ENCODE results near the gene PRKCZ.
"Not testable (repeated sequence)": the region's sequence is repeated elsewhere in the genome, so short reads cannot be mapped to it uniquely, and the experiment has no call there.

PRKCZ gene

DNA sequence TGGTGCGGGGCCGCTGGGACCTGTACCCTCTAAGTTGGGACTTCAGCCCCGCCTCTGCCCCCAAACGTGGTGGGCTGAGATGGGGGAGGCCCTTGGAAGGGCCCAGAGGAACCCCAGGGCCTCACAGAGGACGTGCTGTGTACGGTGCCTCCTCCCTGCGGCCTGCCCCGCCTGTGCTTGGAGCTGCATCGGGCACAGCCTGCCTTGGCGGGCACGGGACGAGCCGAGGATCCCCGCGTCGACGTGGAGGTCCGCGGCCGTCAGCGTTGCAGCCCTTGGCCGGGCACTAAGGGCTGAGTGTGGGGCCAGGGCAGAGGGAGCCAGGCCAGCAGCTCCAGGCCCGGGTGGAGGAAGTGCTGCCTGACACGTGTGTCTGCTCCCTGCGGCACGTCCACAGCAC lies 43.4 kb downstream of the PRKCZ start:
- TF ChIP-seq POLR2A (IDR thresholded peaks at IDR 0.05; ENCODE audit: extremely low read depth, insufficient read length) (no peak), MYC (IDR thresholded peaks at IDR 0.05; ENCODE audit: low read depth, low read length) (no peak)
- TF ChIP-seq, protein P1, sequence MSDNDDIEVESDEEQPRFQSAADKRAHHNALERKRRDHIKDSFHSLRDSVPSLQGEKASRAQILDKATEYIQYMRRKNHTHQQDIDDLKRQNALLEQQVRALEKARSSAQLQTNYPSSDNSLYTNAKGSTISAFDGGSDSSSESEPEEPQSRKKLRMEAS (IDR thresholded peaks at IDR 0.05; ENCODE audit: low read depth, low read length): no peak
- TF ChIP-seq, protein P2, sequence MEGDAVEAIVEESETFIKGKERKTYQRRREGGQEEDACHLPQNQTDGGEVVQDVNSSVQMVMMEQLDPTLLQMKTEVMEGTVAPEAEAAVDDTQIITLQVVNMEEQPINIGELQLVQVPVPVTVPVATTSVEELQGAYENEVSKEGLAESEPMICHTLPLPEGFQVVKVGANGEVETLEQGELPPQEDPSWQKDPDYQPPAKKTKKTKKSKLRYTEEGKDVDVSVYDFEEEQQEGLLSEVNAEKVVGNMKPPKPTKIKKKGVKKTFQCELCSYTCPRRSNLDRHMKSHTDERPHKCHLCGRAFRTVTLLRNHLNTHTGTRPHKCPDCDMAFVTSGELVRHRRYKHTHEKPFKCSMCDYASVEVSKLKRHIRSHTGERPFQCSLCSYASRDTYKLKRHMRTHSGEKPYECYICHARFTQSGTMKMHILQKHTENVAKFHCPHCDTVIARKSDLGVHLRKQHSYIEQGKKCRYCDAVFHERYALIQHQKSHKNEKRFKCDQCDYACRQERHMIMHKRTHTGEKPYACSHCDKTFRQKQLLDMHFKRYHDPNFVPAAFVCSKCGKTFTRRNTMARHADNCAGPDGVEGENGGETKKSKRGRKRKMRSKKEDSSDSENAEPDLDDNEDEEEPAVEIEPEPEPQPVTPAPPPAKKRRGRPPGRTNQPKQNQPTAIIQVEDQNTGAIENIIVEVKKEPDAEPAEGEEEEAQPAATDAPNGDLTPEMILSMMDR (IDR thresholded peaks at IDR 0.05; ENCODE audit: low read depth, low read length): no peak
- no peak for DNase-seq (ENCODE audit: low read depth)
- H3K4me3 ChIP-seq (ENCODE audit: low read depth, low read length): no peak overlapping the region

DNA sequence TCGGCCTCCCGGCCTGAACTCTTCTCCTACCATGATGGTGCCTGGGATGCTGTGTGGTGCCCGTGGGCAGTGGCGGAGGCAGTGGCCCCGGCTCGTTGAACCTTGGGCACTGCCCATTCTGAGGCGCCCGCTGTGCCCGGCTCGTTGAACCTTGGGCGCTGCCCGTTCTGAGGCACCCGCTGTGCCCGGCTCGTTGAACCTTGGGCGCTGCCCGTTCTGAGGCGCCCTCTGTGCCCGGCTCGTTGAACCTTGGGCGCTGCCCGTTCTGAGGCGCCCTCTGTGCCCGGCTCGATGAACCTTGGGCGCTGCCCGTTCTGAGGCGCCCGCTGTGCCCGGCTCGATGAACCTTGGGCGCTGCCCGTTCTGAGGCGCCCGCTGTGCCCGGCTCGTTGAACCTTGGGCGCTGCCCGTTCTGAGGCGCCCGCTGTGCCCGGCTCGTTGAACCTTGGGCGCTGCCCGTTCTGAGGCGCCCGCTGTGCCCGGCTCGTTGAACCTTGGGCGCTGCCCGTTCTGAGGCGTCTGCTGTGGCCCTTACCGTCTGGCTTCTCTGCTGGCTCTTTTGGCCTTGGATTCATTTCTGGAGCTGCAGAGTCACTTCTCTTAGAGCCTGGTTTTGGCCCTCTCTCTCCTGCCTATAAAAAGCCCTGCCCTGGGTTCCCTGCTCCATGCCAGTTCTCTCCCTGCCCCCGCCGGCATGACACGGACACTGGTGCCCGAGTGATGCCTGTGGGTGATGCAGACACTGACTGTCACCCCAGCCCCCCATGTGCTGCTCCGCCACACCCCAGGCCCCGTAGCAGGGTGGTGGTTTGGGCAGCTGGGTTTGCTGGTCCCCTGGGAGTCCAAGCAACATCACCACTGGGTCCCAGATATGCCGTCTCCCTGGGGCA lies 44.3 kb downstream of the PRKCZ start:
- not testable (repeated sequence) for H3K4me3 ChIP-seq (ENCODE audit: low read depth, low read length); DNase-seq (ENCODE audit: low read depth)

DNA sequence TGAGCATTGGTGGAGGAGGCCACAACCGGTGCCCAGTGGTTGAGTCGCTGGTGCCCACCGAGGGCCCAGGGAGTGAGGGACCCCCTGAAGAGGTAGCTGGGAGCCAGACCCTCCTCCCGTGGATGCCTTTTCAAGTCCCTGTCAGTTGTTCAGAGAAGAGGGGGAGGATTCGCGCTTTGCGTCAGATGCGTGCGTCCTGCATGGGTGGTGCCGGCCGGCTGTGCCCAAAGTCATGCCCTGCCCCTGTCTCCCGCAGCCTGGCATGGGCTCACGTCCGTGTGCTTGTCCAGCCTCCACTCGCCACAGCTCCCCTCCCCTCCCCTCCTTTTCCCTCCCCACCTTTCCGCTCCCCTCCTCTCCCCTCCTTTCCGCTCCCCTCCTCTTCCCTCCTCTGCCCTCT lies 45.2 kb downstream of the PRKCZ start:
- no peak for TF ChIP-seq MYC (IDR thresholded peaks at IDR 0.05; ENCODE audit: low read depth, low read length)
- DNase-seq (ENCODE audit: low read depth): no peak
- H3K4me3 ChIP-seq (ENCODE audit: low read depth, low read length): no peak overlapping the region

DNA sequence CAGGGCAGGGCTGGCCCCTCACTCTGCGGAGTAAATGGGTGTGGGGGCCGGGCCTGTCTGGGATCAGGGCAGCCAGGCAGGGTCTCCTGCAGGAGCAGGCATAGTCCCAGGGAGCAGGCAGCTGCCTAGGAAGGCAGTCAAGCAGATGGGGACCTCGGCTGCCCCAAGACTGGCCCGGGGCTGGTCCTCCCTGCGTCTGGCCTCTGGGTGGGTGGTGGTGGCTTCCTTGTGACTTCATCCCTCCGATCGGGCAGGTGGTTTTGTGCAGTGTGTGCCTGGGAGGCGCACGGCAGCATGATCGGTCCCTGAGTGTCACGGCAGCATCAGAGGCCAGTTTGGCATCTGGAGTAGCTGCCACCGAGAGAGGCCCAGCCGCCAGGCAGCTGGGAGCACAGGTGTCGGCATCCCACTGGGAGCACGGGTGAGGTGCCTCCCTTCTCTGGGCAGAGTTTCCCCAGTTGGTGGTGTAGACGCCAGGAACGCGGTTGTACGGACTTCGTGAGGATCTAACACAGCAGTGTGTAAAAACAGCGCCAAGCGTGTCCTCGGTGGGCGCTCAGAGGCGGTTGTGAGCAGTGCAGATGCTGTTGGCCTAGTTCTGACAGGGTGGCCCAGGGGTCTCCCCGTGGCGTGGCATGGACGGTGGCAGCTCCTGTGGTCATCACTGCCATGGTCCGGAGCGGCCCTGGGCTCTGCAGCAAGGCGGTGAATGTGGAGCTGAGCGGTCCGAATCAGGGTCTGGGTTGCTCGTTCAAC lies 45.9 kb downstream of the PRKCZ start:
- TF ChIP-seq, protein P1 (IDR thresholded peaks at IDR 0.05; ENCODE audit: low read depth, low read length): no peak
- TF ChIP-seq, protein P2 (IDR thresholded peaks at IDR 0.05; ENCODE audit: low read depth, low read length): no peak
- TF ChIP-seq MYC (IDR thresholded peaks at IDR 0.05; ENCODE audit: low read depth, low read length) (no peak), POLR2A (IDR thresholded peaks at IDR 0.05; ENCODE audit: extremely low read depth, insufficient read length) (no peak)
- H3K4me3 ChIP-seq (ENCODE audit: low read depth, low read length): no peak overlapping the region
- DNase-seq (ENCODE audit: low read depth): no peak

DNA sequence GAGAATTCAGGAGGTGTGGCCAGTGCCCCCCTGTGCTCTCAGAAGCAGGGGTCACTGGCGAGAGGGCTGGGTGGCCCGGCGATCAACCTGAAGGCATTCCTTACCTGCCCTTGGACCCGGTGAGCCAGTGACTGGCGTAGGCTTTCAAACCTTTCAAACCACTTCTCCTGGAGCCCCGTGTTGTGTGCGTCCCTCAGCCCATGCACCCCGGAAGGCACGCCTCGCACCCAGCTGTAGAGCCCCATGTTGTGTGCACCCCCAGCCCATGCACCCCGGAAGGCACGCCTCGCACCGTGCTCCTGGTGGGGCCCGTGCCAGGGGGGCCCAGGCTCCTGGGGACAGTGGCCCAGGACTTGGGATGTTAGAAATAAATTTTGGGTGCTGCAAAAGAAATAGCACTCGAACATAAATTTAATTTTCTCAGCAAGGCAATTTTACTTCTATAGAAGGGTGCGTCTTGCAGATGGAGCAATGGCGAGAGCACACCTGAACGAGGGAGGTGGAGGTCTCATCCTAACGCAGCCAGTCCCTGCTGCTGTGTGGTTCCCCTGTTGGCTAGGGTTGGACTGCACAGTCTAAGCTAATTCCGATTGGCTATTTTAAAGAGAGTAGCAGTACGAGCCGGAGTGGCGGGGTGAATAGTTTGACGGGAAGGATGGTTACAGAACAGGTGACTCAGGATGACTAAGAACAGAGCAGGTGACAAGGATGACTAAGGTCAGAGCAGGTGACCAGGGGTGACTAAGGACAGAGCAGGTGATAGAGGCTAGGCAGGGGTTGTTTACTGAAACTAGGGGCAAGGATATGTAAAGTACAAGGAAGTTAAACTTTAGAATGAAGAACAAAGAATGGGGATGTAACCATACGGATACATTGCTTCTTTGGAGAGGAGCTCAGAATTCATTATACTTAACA lies 47.4 kb downstream of the PRKCZ start:
- TF ChIP-seq MYC (IDR thresholded peaks at IDR 0.05; ENCODE audit: low read depth, low read length) (no peak), POLR2A (IDR thresholded peaks at IDR 0.05; ENCODE audit: extremely low read depth, insufficient read length) (no peak)
- TF ChIP-seq, protein P2 (IDR thresholded peaks at IDR 0.05; ENCODE audit: low read depth, low read length): no peak
- TF ChIP-seq, protein P1 (IDR thresholded peaks at IDR 0.05; ENCODE audit: low read depth, low read length): no peak
- H3K4me3 ChIP-seq (ENCODE audit: low read depth, low read length): no peak overlapping the region
- no peak for DNase-seq (ENCODE audit: low read depth)

DNA sequence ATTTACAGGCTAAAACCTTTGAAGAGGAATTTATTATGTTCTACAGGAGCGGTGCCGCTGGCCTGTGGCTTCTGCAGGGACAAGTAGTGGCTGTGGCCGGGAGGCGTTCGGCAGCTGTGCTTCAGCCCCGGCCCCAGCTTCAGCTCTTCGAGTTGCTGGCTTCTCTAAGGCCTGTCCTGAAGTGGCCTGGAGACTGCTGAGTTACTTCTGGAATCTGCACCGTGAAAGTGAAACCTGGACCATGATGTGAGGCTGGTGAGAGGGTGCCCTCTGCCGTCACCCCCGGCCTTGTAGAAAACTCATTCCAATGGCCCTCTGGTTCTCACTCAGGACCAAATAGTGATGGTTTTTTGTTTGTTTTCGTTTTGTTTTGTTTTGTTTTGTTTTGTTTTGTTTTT lies 48.1 kb downstream of the PRKCZ start:
- DNase-seq (ENCODE audit: low read depth): no peak
- H3K4me3 ChIP-seq (ENCODE audit: low read depth, low read length): no peak overlapping the region
- TF ChIP-seq, protein P2 (IDR thresholded peaks at IDR 0.05; ENCODE audit: low read depth, low read length): no peak
- TF ChIP-seq MYC (IDR thresholded peaks at IDR 0.05; ENCODE audit: low read depth, low read length) (no peak), POLR2A (IDR thresholded peaks at IDR 0.05; ENCODE audit: extremely low read depth, insufficient read length) (no peak)
- TF ChIP-seq, protein P1 (IDR thresholded peaks at IDR 0.05; ENCODE audit: low read depth, low read length): no peak

All from NB4 (cell line).